Ishikawa (cell line): ENCODE data around the gene CDKN2D.

ENCODE experiments used
- CEBPB ChIP-seq: IDR thresholded peaks from 2 replicates; pipeline ENCODE4 v1.6.1; 2012
- CREB1 ChIP-seq: IDR thresholded peaks from 2 replicates; pipeline ENCODE4 v1.6.1; 2012; ENCODE audit warnings: low read depth
- EGR1 ChIP-seq: IDR thresholded peaks from 2 replicates; pipeline ENCODE4 v1.6.1; 2012
- EP300 ChIP-seq: IDR thresholded peaks from 2 replicates; pipeline ENCODE4 v1.6.1; 2012; ENCODE audit warnings: borderline replicate concordance
- FOXM1 ChIP-seq: IDR thresholded peaks from 2 replicates; pipeline ENCODE4 v1.6.1; 2012; ENCODE audit warnings: low read depth, borderline replicate concordance
- NFIC ChIP-seq: IDR thresholded peaks from 2 replicates; pipeline ENCODE4 v1.6.1; 2012
- RAD21 ChIP-seq: IDR thresholded peaks from 2 replicates; pipeline ENCODE4 v1.6.1; 2012; ENCODE audit warnings: low read depth
- TAF1 ChIP-seq: IDR thresholded peaks from 2 replicates; pipeline ENCODE4 v1.6.1; 2012; ENCODE audit warnings: low read depth, mild to moderate bottlenecking
- TCF12 ChIP-seq: IDR thresholded peaks from 2 replicates; pipeline ENCODE4 v1.6.1; 2012; ENCODE audit warnings: low read depth
- TEAD4 ChIP-seq: IDR thresholded peaks from 2 replicates; pipeline ENCODE4 v1.6.1; 2012
- YY1 ChIP-seq: IDR thresholded peaks from 2 replicates; pipeline ENCODE4 v1.6.1; 2012; ENCODE audit warnings: low read depth
- ZBTB7A ChIP-seq: IDR thresholded peaks from 2 replicates; pipeline ENCODE4 v1.6.1; 2012; ENCODE audit warnings: low read depth
- TF ChIP-seq, protein P1 (sequence below): IDR thresholded peaks from 2 replicates; pipeline ENCODE4 v1.6.1; 2012
- TF ChIP-seq, protein P2 (sequence below): IDR thresholded peaks from 2 replicates; pipeline ENCODE4 v1.6.1; 2012; ENCODE audit warnings: low read depth, mild to moderate bottlenecking
- TF ChIP-seq, protein P3 (sequence below): IDR thresholded peaks from 2 replicates; pipeline ENCODE4 v1.6.1; 2012

Gene CDKN2D

DNA sequence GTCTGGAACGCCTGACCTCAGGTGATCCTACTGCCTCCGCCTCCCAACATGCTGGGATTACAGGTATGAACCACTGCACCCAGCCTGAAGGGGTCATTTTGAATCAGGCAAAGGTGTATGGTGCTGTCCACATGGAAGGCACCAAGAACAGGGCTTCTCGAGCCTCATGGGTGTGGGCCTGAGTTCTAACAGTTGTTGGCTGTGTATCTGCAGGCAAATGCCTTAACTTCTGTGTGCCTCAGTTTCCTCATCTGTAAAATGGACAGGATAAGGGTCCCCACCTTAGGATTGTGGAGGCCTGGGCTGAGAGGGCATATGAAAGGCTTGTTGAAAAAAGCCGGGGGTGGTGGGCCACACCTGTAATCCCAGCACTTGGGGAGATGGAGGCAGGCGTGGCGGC lies 9.2 kb upstream of the CDKN2D start:
- TF ChIP-seq EP300 (no peak), EGR1 (no peak), NFIC (no peak), YY1 (no peak), TEAD4 (no peak), CEBPB (no peak), TAF1 (no peak), CREB1 (no peak)
- TF ChIP-seq, protein P1, sequence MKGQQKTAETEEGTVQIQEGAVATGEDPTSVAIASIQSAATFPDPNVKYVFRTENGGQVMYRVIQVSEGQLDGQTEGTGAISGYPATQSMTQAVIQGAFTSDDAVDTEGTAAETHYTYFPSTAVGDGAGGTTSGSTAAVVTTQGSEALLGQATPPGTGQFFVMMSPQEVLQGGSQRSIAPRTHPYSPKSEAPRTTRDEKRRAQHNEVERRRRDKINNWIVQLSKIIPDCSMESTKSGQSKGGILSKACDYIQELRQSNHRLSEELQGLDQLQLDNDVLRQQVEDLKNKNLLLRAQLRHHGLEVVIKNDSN: no peak
- TF ChIP-seq, protein P2, sequence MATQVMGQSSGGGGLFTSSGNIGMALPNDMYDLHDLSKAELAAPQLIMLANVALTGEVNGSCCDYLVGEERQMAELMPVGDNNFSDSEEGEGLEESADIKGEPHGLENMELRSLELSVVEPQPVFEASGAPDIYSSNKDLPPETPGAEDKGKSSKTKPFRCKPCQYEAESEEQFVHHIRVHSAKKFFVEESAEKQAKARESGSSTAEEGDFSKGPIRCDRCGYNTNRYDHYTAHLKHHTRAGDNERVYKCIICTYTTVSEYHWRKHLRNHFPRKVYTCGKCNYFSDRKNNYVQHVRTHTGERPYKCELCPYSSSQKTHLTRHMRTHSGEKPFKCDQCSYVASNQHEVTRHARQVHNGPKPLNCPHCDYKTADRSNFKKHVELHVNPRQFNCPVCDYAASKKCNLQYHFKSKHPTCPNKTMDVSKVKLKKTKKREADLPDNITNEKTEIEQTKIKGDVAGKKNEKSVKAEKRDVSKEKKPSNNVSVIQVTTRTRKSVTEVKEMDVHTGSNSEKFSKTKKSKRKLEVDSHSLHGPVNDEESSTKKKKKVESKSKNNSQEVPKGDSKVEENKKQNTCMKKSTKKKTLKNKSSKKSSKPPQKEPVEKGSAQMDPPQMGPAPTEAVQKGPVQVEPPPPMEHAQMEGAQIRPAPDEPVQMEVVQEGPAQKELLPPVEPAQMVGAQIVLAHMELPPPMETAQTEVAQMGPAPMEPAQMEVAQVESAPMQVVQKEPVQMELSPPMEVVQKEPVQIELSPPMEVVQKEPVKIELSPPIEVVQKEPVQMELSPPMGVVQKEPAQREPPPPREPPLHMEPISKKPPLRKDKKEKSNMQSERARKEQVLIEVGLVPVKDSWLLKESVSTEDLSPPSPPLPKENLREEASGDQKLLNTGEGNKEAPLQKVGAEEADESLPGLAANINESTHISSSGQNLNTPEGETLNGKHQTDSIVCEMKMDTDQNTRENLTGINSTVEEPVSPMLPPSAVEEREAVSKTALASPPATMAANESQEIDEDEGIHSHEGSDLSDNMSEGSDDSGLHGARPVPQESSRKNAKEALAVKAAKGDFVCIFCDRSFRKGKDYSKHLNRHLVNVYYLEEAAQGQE: no peak
- TF ChIP-seq, protein P3, sequence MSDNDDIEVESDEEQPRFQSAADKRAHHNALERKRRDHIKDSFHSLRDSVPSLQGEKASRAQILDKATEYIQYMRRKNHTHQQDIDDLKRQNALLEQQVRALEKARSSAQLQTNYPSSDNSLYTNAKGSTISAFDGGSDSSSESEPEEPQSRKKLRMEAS: no peak

DNA sequence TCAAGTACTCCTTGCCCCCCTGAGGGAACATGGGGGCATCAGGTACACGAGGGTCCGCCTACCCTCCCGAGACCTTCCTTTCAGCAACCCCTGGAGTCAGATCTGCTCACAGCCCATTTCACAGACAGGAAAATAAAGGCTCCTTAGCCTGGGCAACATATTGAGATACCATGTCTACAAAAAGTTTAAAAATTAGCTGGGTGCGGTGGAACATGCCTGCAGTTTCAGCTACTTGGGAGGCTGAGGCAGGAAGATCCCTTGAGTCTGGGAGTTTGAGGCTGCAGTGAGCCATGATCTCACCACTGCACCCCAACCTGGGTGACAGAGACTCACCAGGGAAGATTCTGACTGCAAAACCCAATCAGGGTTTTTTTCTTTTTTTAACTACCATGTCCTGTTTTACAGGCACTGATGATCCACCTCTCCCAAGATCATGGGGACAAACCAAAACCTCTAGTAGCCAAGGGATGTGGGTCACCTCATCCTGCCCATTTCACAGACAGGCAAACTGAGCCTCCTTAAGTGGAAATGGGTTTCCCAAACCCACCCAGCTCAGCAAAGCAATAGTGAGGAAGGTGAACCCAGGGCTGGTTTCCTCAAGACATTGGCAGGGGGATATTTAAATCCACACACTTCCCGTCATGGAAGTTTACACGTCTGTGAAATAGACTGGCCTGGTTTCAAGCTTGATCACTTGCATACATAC lies 6.4 kb upstream of the CDKN2D start:
- no peak for TF ChIP-seq CREB1
- TF ChIP-seq ZBTB7A: no peak
- TF ChIP-seq NFIC: no peak
- TF ChIP-seq FOXM1: no peak
- TF ChIP-seq EP300: no peak
- no peak for TF ChIP-seq TCF12
- TF ChIP-seq RAD21: no peak
- TF ChIP-seq CEBPB: no peak
- TF ChIP-seq, protein P3: no peak
- TF ChIP-seq EGR1: no peak
- no peak for TF ChIP-seq TAF1

DNA sequence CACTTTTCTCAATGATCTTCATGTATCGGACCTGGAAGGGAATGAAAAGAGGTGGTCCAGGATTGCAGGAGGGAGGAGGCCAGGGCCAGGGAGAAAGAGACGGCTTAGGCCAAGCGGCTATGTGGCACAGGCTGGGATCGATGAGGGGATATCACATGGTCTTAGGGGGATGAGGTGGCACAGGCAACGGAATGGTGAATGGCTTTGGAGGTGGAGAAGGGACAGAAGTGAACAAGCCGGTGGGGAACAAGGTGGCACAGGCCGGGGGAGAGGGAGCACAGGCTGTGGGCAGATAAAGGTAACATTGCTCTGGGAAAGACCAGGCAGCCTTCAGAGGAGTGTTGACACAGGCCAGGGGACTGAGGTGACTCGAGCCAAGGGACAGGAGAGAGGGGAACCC lies 5.7 kb upstream of the CDKN2D start:
- no peak for TF ChIP-seq TCF12
- no peak for TF ChIP-seq YY1
- TF ChIP-seq TEAD4: no peak

DNA sequence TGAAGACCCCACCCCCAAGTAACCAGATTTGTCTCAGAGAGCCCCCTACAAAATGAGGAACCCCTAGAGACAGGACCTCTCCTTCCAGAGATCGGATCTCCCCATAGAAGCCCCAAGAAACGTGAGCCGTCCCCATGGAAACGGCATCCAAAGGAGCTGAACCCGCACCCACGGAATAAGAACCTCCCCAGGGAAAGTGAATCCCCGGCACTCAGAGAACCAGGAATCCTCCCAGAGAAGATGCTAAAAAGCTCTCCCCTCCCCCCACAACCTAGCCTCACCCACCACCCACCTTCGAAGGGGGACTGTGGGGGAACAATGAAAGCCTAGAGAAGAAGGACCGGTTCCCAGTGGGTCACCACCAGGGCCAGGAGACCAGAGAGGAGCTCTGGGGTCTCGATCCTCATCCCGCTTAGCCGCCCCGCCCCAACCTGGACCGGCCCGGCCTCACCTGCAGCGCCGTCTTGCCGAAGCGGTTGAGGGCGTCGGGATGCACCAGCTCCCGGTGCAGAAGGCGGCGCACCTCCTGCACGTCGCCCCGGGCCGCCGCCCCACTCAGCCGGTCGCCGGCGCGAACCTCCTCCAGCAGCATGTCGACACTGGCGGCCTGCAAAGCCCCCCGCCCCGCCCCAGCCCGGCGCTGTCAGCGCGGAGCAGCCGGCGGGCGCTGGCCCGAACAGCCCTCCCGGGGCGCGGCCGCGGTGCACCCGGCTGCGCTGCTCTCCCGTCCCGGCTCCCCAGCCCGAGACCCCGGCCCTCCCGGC lies 535 bp downstream of the CDKN2D start:
- TF ChIP-seq RAD21: no peak
- TF ChIP-seq, protein P3: no peak
- TF ChIP-seq FOXM1: no peak
- no peak for TF ChIP-seq NFIC
- TF ChIP-seq EP300: no peak
- no peak for TF ChIP-seq ZBTB7A
- no peak for TF ChIP-seq YY1
- TF ChIP-seq TEAD4: no peak
- TF ChIP-seq EGR1: no peak
- TF ChIP-seq TAF1: no peak
- no peak for TF ChIP-seq CREB1
- TF ChIP-seq TCF12: no peak
- TF ChIP-seq, protein P1: no peak

DNA sequence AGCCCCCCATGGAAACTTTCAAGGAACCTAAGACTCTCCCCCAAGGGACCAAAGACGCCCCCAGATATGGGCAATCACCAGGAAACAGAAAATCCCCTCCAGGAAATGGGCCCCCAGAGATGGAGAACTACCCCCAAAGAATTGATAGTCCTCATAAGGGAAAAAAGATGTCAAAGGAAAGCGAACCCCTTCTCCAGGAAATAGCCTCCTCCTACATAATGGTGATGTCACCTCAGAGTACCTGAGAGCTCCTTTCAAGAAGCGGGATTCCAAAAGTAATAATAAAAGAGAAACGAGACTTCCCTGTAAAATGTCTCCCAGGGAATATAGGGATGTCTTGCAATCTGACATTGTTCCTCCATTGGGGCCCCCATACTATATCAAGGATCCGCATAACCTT lies 1.1 kb downstream of the CDKN2D start:
- no peak for TF ChIP-seq TAF1
- no peak for TF ChIP-seq YY1
- TF ChIP-seq FOXM1: no peak
- TF ChIP-seq CREB1: no peak
- no peak for TF ChIP-seq NFIC
- TF ChIP-seq EGR1: no peak
- TF ChIP-seq EP300: no peak
- no peak for TF ChIP-seq ZBTB7A
- no peak for TF ChIP-seq TCF12
- TF ChIP-seq, protein P3: no peak
- no peak for TF ChIP-seq RAD21
- TF ChIP-seq TEAD4: no peak
- no peak for TF ChIP-seq CEBPB
- TF ChIP-seq, protein P1: no peak
